Activated naive CD8-positive, alpha-beta T cell treated with anti-CD3 and anti-CD28 coated beads, Interleukin-2, amount 50 U/mL, for 24 hours (primary cell): Measurements from ENCODE around the gene MAP3K8.
"Not testable (repeated sequence)": the region's sequence is repeated elsewhere in the genome, so short reads cannot be mapped to it uniquely, and the experiment has no call there.

Experiments used
- ATAC-seq: fragments of 150-1000 bp; cut with Tn5 transposase; one replicate; pipeline ENCODE4 v1.10.0; 2021
- DNase-seq: peaks from one replicate; pipeline ENCODE4 v3.0.0; 2021
- H3K27ac Mint-ChIP-seq: one replicate; pipeline ENCODE4 v1.8.0; 2021; ENCODE audit warnings: mild to moderate bottlenecking, mixed read lengths
- H3K27me3 Mint-ChIP-seq: one replicate; pipeline ENCODE4 v1.8.0; 2021; ENCODE audit warnings: mixed read lengths
- H3K36me3 Mint-ChIP-seq: one replicate; pipeline ENCODE4 v1.8.0; 2021; ENCODE audit warnings: low read depth, mixed read lengths
- H3K4me1 Mint-ChIP-seq: one replicate; pipeline ENCODE4 v1.8.0; 2021; ENCODE audit warnings: mixed read lengths
- H3K4me3 Mint-ChIP-seq: one replicate; pipeline ENCODE4 v1.8.0; 2021; ENCODE audit warnings: mild to moderate bottlenecking, moderate library complexity, mixed read lengths
- H3K9me3 Mint-ChIP-seq: one replicate; pipeline ENCODE4 v1.8.0; 2021; ENCODE audit warnings: mixed read lengths

MAP3K8 gene

DNA sequence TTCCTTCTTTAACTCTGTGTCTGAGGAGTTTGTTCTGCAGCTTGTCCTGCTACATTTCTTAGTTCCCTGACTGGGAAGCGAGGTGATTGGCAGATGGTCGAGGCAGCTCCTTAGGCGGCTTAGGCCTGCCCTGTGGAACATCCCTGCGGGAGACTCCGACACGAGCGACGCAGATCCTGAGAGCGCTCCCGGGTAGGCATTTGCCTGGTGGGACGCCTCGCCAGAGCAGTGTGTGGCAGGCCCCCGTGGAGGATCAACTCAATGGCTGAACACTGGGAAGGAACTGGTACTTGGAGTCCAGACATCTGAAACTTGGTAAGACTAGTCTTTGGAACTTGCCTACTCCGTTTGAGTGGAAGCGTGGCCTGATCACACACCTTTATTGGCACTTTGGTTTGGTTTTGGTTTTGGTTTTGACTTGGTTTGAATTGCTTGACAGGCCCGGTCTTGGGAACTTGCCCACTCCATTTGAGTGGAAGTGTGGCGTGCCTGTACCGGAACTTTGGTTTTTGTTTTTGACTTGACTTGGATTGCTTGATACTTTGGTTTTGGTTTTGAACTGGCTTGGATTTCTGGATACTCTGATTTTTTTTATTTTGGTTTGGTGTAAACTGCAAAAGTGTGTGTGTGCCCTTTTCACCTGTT, 42.6 kb downstream of the MAP3K8 start:
- Mint-ChIP-seq H3K27ac (no peak overlapping the region), H3K36me3 (no peaks in the 10 kb centered on the region), H3K4me3 (no peak overlapping the region), H3K27me3 (peaks cover 3% of the 10 kb centered on the region), H3K4me1 (peaks cover 6% of the 10 kb centered on the region), H3K9me3 (peaks cover 5% of the 10 kb centered on the region)
- ATAC-seq (no peak), DNase-seq (no peak)

DNA sequence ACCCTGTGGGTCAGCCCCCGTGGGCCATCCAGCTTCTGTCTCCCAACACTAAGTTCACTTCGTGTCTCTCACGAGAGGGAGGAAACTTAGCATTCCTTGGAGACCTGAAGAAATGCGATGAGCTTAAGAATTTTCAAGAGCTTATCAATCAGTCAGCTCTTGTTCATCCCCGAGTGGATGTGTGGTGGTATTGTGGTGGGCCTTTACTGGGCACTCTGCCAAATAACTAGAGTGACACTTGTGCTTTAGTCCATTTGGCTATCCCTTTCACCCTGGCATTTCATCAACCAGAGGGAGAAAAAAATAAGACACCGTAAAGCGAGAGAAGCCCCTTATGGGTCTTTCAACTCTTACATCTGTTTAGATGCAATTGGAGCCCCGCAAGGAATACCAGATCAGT, 45.5 kb downstream of the MAP3K8 start:
- H3K27ac Mint-ChIP-seq, H3K4me3 Mint-ChIP-seq, H3K27me3 Mint-ChIP-seq, H3K36me3 Mint-ChIP-seq, DNase-seq, H3K4me1 Mint-ChIP-seq, ATAC-seq: not testable (repeated sequence)
- H3K9me3 Mint-ChIP-seq = peaks cover 14% of the 10 kb centered on the region

DNA sequence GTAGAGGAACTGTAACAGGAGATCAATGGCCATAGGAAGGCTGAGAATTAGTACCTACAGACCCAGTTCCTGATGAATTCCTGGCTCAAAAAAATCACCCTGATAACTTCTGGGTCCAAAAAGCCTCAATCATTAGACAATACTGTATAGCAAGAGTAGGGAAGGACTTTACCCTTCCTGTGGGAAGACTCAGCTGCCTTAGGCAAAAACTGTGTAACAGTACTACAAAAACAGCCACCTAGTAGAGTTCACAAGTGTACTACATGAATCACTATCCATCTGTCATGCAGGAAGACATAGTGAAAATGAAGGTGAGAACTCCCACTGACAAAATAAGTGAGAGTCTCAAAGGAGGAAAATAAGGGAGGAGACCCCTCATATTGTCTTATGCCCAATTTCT, 47.6 kb downstream of the MAP3K8 start:
- Mint-ChIP-seq H3K27me3 (peaks cover 3% of the 10 kb centered on the region), H3K36me3 (no peaks in the 10 kb centered on the region), H3K4me3 (no peak overlapping the region), H3K4me1 (peaks cover 8% of the 10 kb centered on the region), H3K27ac (no peak overlapping the region), H3K9me3 (peaks cover 14% of the 10 kb centered on the region)
- DNase-seq (no peak), ATAC-seq (no peak)

DNA sequence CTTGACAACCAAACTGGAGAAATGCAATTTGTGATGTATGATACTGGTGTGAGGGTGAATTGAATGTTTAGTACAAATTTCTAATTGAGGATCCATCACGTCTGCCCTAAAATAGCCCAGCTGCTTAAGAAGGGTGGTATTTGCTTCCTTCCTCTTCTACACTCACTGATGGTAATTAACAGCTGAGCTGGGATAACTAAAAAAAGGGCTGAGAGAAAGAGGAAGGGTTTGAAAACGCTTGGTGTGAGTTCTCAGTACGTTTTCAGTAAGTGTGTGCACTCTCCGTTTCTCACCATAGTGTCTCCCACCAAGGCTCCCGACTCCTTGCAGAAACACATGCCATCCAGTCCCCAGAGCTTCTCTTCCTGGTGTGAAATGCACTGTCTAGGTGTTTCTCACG, 54.3 kb downstream of the MAP3K8 start:
- Mint-ChIP-seq H3K4me1 (peaks cover 46% of the 10 kb centered on the region), H3K4me3 (no peak overlapping the region), H3K27me3 (no peaks in the 10 kb centered on the region), H3K27ac (no peak overlapping the region), H3K36me3 (no peaks in the 10 kb centered on the region), H3K9me3 (no peaks in the 10 kb centered on the region)
- no peak for ATAC-seq
- DNase-seq = no peak

DNA sequence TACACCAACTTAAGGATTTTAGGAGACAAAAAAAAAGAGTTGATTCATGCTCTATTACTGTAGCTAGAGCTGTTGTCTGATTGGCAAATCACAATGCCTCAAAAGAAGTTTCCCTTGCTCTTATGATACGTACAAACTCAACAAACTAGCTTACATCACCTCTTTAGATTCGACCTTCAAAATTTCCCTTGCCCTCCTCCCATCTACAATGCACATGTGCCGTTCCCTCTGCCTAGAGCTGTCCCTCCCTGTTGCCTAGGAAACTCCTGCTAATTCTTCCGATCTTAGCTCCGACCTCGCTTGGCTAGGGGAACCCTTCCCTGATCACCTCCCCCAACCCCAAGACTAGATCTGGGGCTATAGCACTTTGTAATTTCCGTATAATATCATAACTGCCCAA, 55.4 kb downstream of the MAP3K8 start:
- H3K9me3 Mint-ChIP-seq = no peaks in the 10 kb centered on the region
- H3K4me1 Mint-ChIP-seq = peaks cover 57% of the 10 kb centered on the region
- no peak overlapping the region for H3K27ac Mint-ChIP-seq

DNA sequence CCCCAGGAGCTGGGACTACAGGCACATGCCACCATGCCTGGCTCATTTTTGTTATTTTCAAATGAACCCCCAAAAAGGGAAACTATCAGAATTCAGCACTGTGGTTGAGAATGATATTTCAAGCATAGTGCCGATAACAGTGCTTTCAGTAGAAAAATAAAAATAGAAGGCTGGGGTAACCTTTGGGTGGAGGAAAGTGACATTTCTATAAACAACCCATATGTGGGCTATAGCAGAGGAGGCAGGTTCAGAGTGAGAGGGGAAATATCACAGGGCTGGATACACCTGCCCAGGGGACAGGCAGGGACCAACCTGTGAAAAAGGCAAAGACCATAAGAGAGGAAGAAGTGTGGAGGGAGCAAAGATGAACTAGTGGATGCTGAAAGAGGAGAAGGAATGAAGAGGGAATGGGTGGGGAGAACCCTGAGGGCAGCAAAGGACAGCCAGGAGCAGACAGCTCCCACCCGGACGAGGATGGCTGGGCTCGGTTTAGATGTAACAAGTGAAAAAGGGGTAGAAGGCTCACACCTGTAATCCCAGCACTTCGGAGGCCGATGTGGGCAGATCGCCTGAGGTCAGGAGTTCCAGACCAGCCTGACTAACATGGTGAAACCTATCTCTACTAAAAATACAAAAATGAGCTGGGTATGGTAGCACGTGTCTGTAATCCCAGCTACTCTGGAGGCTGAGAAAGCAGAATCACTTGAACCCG, 56.5 kb downstream of the MAP3K8 start:
- Mint-ChIP-seq H3K27me3 (no peaks in the 10 kb centered on the region), H3K27ac (peak overlapping the region; percentile 65), H3K4me3 (no peak overlapping the region), H3K4me1 (peaks cover 63% of the 10 kb centered on the region), H3K36me3 (no peaks in the 10 kb centered on the region), H3K9me3 (no peaks in the 10 kb centered on the region)
- no peak for ATAC-seq
- DNase-seq = no peak

More for the DNA sequence above, 55.4 kb downstream of the MAP3K8 start:
- Mint-ChIP-seq H3K27me3 (no peaks in the 10 kb centered on the region), H3K36me3 (no peaks in the 10 kb centered on the region), H3K4me3 (no peak overlapping the region)
- no peak for DNase-seq
- ATAC-seq = peak; percentile 17

DNA sequence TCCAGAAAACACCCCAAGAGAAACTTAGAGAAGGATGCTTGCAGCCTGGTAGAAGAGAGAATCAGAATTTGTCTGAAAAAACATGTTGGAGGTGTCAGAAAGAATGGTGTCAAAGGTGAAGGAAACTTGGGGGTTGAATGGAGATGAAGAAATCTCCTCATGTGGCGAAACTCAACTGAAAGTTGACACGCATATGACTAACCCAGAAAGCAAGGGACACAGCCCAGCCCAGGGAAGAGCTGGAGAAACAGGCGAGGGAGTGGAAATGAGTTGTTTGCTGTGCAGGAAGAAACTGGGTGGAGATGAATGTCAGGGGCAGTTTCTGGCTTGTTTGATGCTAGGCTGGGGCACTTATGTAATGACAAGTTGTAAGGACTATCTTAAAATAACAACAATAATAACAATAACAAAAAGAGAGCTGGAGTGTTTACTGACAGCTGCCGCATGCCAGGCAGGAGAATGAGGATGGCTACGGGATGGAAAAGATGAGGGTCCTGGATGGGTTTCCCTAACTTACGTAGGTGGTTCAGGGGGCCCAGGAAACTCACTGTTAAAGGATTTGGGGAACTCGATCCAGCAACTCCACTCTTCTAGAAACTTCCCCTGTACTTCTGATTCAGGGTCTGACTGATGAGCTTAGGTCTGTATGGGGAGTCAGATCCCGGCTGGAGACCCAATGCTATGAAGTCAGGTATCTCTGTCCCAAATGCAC, 57.4 kb downstream of the MAP3K8 start:
- DNase-seq (no peak), ATAC-seq (no peak)
- H3K27me3 Mint-ChIP-seq = no peaks in the 10 kb centered on the region
- no peak overlapping the region for H3K4me3 Mint-ChIP-seq
- no peaks in the 10 kb centered on the region for H3K9me3 Mint-ChIP-seq
- peak overlapping the region; percentile 24 for H3K27ac Mint-ChIP-seq
- peaks cover 66% of the 10 kb centered on the region for H3K4me1 Mint-ChIP-seq
- H3K36me3 Mint-ChIP-seq = no peaks in the 10 kb centered on the region

DNA sequence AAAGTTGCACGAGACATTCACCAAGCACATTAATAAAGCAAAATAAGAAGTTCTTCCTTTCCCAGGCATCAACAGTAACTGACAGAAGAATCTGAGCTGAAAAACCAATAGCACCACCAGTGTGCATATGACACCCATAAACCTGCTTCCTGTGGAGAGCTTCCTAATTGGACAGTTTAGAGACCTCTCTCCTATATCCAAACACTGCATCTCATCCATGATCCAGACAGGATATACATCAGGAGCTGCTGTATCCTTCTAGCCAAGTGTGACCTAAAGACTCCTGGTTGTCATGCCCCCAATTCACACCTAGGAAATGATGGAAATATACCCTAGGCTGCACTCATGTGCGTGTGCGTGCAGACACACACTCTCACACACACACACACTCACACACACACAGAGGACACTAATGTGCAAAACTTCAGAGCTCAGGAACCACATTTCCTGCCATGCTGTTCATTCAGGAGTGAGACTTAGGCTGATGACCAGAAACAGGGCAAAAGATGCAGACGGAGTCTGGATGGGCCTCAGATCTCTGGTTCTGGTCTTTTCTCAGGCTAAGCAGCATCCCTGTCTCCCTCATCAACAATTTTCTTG, 58.0 kb downstream of the MAP3K8 start:
- Mint-ChIP-seq H3K9me3 (no peaks in the 10 kb centered on the region), H3K27me3 (no peaks in the 10 kb centered on the region), H3K4me1 (peaks cover 69% of the 10 kb centered on the region), H3K4me3 (no peak overlapping the region), H3K27ac (peak overlapping the region; percentile 24), H3K36me3 (no peaks in the 10 kb centered on the region)
- DNase-seq = no peak
- no peak for ATAC-seq

DNA sequence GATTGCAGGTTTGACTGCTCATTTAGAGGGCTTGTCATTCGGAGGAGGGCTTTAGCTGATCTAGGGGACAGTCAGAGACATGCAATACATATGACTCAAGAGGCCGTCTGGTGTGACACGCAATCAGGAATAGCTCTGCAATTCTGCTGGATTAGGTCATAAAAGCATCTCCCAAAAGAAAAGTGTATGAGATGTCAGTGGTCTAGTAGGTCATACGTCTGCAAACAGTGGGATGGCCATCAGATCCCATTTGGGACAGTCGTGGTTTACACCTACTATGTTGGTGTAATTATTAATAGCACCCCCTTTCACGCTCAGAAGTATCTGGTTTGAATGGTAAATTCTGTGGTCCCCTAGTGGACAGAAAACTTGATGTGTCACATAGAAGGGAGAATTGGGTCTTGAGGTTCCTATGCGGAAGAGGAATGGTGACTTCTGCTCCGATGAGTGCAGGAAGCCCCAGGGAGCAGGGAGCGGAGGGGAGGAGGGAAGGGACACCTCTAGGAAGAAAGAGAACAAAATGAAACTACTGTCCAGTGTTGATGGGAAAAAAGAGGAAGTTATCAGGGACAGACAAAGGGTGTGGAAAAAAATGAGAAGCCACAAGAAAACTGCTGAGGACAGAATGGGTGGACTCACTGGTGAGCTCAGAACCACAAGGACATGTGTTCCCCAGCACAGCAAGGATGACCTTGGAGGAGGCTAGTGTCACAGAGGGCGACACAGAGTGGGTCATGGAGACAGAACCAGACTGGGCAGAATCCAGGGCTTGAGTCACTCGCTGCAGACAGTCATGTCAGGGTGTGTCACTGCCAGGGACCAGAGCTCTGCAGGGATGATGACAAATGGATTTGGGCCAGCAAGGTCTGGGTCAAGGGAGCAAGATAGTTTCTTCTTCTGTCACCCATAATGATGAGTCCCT, 59.9 kb downstream of the MAP3K8 start:
- H3K9me3 Mint-ChIP-seq = no peaks in the 10 kb centered on the region
- peak overlapping the region; percentile 1 for H3K4me3 Mint-ChIP-seq
- H3K27me3 Mint-ChIP-seq = no peaks in the 10 kb centered on the region
- H3K36me3 Mint-ChIP-seq = no peaks in the 10 kb centered on the region
- DNase-seq (no peak), ATAC-seq (peak; percentile 67)
- H3K4me1 Mint-ChIP-seq = peaks cover 75% of the 10 kb centered on the region
- peak overlapping the region; percentile 52 for H3K27ac Mint-ChIP-seq

DNA sequence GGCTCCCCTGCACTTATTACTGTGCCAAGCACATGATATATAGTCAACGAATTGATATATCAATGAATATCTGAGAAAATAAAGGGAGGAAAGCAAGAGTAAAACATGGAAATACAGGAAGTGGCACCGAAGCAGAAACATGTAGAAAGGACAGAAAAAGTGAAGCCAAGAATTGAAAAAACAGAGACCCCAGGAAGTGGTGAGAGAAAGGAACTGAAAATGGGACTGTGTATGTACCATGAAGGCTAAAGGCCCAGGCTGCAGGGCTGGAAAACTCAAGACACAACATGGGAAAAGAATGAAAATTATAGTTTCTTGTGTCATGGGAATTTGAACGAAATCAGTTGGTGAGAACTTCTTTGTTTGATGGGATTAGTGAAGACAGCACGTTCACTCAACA, 60.6 kb downstream of the MAP3K8 start:
- Mint-ChIP-seq H3K4me3 (no peak overlapping the region), H3K4me1 (peaks cover 70% of the 10 kb centered on the region), H3K36me3 (no peaks in the 10 kb centered on the region), H3K27me3 (no peaks in the 10 kb centered on the region), H3K27ac (no peak overlapping the region), H3K9me3 (no peaks in the 10 kb centered on the region)
- DNase-seq (no peak), ATAC-seq (no peak)

DNA sequence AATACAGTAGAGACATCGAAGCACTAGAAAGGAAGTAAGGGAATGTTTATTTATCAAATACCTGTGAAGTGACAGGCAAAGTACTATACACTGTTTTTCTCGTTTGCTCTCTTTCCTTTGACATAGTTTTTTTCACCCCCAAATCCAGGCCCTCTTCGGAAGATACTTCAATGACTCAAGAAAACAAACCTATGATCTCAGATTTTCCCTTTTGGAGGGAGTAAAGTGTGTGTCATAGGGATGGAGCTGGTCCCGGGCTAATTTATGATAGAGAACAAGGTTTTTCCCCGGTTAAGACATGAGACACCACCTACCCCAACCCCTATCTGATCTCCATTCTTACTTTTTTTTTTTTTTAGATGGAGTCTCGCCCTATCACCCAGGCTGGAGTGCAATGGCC, 61.7 kb downstream of the MAP3K8 start:
- no peak overlapping the region for H3K4me3 Mint-ChIP-seq

DNA sequence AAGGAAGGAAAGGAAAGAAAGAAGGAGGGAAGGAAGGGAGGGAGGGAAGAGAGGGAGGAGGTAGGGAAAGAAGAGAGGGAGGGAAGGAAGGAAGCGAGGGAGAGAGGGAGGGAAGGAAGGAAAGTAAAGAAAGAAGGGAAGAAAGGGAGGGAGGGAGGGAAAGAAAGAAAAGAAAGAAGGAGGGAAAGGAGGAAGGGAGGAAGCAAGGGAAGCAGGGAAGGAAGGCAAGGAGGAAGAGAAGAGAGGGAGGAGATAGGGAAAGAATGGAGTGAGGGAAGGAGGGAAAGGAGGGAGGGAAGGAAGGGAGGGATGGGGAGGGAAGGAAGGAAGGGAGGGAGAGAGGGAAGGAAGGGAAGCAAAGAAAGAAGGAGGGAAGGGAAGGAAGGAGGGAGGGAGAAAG, 65.8 kb downstream of the MAP3K8 start:
- no peaks in the 10 kb centered on the region for H3K27me3 Mint-ChIP-seq
- H3K36me3 Mint-ChIP-seq = no peaks in the 10 kb centered on the region
- H3K9me3 Mint-ChIP-seq = no peaks in the 10 kb centered on the region
- H3K27ac Mint-ChIP-seq = no peak overlapping the region
- no peak for ATAC-seq
- H3K4me1 Mint-ChIP-seq = peaks cover 66% of the 10 kb centered on the region
- H3K4me3 Mint-ChIP-seq = no peak overlapping the region
- no peak for DNase-seq

More for the DNA sequence above, 61.7 kb downstream of the MAP3K8 start:
- H3K9me3 Mint-ChIP-seq = no peaks in the 10 kb centered on the region
- H3K27ac Mint-ChIP-seq = peak overlapping the region; percentile 8
- peaks cover 67% of the 10 kb centered on the region for H3K4me1 Mint-ChIP-seq
- no peaks in the 10 kb centered on the region for H3K36me3 Mint-ChIP-seq
- DNase-seq = no peak
- H3K27me3 Mint-ChIP-seq = no peaks in the 10 kb centered on the region
- no peak for ATAC-seq

DNA sequence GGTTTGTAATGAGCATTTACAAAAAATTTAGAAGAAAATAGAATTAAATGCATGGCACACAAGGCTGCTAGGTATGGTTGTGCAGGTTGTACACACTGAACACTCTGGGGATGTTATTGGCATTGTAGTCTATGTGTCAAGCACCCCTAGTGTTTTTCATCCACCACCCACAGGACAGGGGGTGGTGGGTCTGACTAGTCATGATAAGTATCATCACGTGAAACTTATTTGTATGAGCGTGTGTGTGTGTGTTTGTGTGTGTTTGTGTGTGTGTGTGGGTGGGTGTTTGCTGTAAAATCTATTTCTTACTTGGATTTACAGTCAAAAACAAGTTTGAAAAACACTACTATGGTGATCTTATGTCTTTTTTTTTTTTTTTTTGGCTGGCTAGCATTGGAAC, 66.5 kb downstream of the MAP3K8 start:
- H3K27ac Mint-ChIP-seq = peak overlapping the region; percentile 12
- no peak overlapping the region for H3K4me3 Mint-ChIP-seq
- ATAC-seq (peak; percentile 34), DNase-seq (no peak)
- H3K9me3 Mint-ChIP-seq = no peaks in the 10 kb centered on the region
- H3K36me3 Mint-ChIP-seq = no peaks in the 10 kb centered on the region
- H3K27me3 Mint-ChIP-seq = no peaks in the 10 kb centered on the region
- H3K4me1 Mint-ChIP-seq = peaks cover 66% of the 10 kb centered on the region

DNA sequence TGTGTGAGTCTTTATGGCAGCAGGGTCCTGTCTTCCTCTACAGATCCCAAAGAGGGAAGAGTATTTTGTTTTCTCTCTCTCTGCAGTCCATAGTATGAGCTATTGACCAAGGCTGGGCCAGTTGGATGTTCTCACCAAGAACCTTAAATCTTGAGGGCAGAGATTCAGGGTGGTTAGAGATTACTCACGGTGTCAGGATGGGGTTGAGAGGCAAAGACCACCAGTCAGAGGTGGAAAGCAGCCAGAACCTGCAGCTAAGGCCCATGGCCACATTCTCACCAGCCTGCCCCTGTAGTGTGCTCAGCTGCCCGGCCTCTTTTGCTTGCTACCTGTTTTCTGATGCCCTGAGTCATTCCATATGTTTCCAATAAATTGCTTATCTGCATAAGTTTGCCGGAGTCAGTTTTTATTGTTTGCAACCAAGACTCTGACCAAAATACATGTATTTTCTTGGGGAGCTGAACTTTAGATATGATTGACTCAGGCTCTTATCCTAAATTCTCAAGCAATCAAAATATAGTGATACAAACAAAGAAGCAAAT, 67.0 kb downstream of the MAP3K8 start:
- Mint-ChIP-seq H3K4me1 (peaks cover 69% of the 10 kb centered on the region), H3K4me3 (no peak overlapping the region), H3K36me3 (no peaks in the 10 kb centered on the region), H3K27me3 (no peaks in the 10 kb centered on the region), H3K27ac (peak overlapping the region; percentile 12), H3K9me3 (no peaks in the 10 kb centered on the region)
- peak; percentile 31 for ATAC-seq
- DNase-seq = no peak
